Left lung (tissue), 10 donors: ENCODE results near the gene PRLR. TPM values are rescaled to one million over a fixed set of nuclear protein-coding genes. Genes with fewer than 3 reads are reported as not detected.

ENCODE experiments used
- ATAC-seq: fragments of 200-7000 bp; cut with Tn5 transposase; one replicate; pipeline ENCODE4 v1.9.1; 2020; ENCODE audit warnings: moderate library complexity
- DNase-seq, 4 donors: peaks; one replicate each; pipeline ENCODE4 v3.0.0-alpha.2; 2013 to 2020
- H3K27ac ChIP-seq, 2 donors: fragments of 200-600 bp; sonication (generic) in 1 of 2; one replicate each; pipeline versions ENCODE4 v1.5.0 to v1.8.0; 2020 to 2021
- H3K27me3 ChIP-seq, 2 donors: fragments of 200-600 bp; sonication (generic) in 1 of 2; one replicate each; pipeline versions ENCODE4 v1.5.0 to v1.8.0; 2020 to 2021
- H3K36me3 ChIP-seq, 2 donors: fragments of 200-600 bp; sonication (generic) in 1 of 2; one replicate each; pipeline versions ENCODE4 v1.5.0 to v1.8.0; 2020 to 2021
- H3K4me1 ChIP-seq, 2 donors: fragments of 200-600 bp; one replicate each; pipeline ENCODE4 v1.8.0; 2021
- H3K4me3 ChIP-seq, 2 donors: fragments of 200-600 bp; sonication (generic) in 1 of 2; one replicate each; pipeline versions ENCODE4 v1.5.0 to v1.8.0; 2020 to 2021; ENCODE audit warnings: mild to moderate bottlenecking in 1 of 2
- H3K9me3 ChIP-seq, 2 donors: fragments of 200-600 bp; sonication (generic) in 1 of 2; one replicate each; pipeline versions ENCODE4 v1.5.0 to v1.8.0; 2020 to 2021
- CTCF ChIP-seq, 2 donors: fragments of 200-600 bp; sonication (generic) in 1 of 2; IDR thresholded peaks; one replicate each; pipeline versions ENCODE4 v1.5.0 to v1.8.0; 2021; ENCODE audit warnings: antibody characterized with exemption in 2 of 2
- intact Hi-C, 2 donors: fragments of 100-400 bp; cut with DNase I; formaldehyde crosslinking; loops; one replicate each; pipeline versions ENCODE4 v1.11.2 to v1.14.2; 2022
- polyA plus RNA-seq, 6 donors: library from polyadenylated mRNA; unstranded; fragments of 120-200 nt; gene quantifications; one replicate each; pipeline ENCODE4 v1.2.1, GENCODE V29; 2013; ENCODE audit not compliant: insufficient read length in 6 of 6
- total RNA-seq, 2 donors: library from RNA; stranded (reverse); fragmentation: NEBNext Ultra II Directional; extraction: Animal tissue kit (Norgen Biotek cat#: 25700); gene quantifications; one replicate each; pipeline ENCODE4 v1.2.1, GENCODE V29; 2021
- donor health status: DM: no; HTN: yes; CAD: no.
- donor health status: DM: no; HTN: no; CAD: no.

Gene PRLR
- total and polyA plus RNA-seq, 8 donors: 0.84 to 4.1 (median 2.5) TPM

GRCh38 chr5:35001842-35002241 lies 228.4 kb downstream of the PRLR start:
- intact Hi-C loops: no loop called here
- Histone ChIP-seq H3K36me3 (no peaks in the 10 kb centered on the region), H3K4me1 (no peaks in the 10 kb centered on the region), H3K4me3 (no peak overlapping the region), H3K9me3 (no peaks in the 10 kb centered on the region), H3K27me3 (peaks cover 0 to 9% of the 10 kb centered on the region in 2 donors), H3K27ac (no peak overlapping the region)
- TF ChIP-seq CTCF (IDR thresholded peaks at IDR 0.05): no peak
- ATAC-seq (no peak), DNase-seq (no peak)

Other genes starting within 250 kb of the PRLR start
- gene AGXT2, start 182.5 kb downstream of the PRLR start, total RNA-seq: not detected
- under 1 TPM in 5 of 6 donors, not detected in 1; 0.11 to 0.55 (median 0.18) TPM for gene AGXT2, start 182.5 kb downstream of the PRLR start, polyA plus RNA-seq